HK-2 (cell line): ENCODE data around the gene NFATC1.

Source experiments
- DNase-seq: peaks from one replicate; pipeline ENCODE4 v3.0.0-alpha.2; 2018; ENCODE audit not compliant: unreplicated experiment

Gene NFATC1

GRCh38 chr18:79521416-79522205, 125.9 kb downstream of the NFATC1 start:
- no peak for DNase-seq

- no peak for DNase-seq
These were observed 126.9 kb downstream of the NFATC1 start for GRCh38 chr18:79522451-79523205.

- no peak for DNase-seq
These were observed 127.5 kb downstream of the NFATC1 start for GRCh38 chr18:79523206-79523735.

- no peak for DNase-seq
These were observed 128.0 kb downstream of the NFATC1 start for GRCh38 chr18:79523736-79524180.

- DNase-seq = no peak
These were observed 128.7 kb downstream of the NFATC1 start for GRCh38 chr18:79524181-79525078.

GRCh38 chr18:79525556-79526467, 130.1 kb downstream of the NFATC1 start:
- no peak for DNase-seq

GRCh38 chr18:79526468-79527460, 131.0 kb downstream of the NFATC1 start:
- no peak for DNase-seq

GRCh38 chr18:79527656-79528315, 132.1 kb downstream of the NFATC1 start:
- no peak for DNase-seq

GRCh38 chr18:79528316-79528695, 132.6 kb downstream of the NFATC1 start:
- DNase-seq = no peak

GRCh38 chr18:79528846-79529245, 133.1 kb downstream of the NFATC1 start:
- DNase-seq = peak; percentile 49

GRCh38 chr18:79529296-79529695, 133.6 kb downstream of the NFATC1 start:
- DNase-seq = no peak

GRCh38 chr18:79529991-79530390, 134.3 kb downstream of the NFATC1 start:
- no peak for DNase-seq

- no peak for DNase-seq
These were observed 135.1 kb downstream of the NFATC1 start for GRCh38 chr18:79530821-79531220.

- DNase-seq = no peak
These were observed 135.7 kb downstream of the NFATC1 start for GRCh38 chr18:79531386-79531785.

GRCh38 chr18:79531926-79532312, 136.2 kb downstream of the NFATC1 start:
- no peak for DNase-seq

GRCh38 chr18:79532313-79533007, 136.7 kb downstream of the NFATC1 start:
- DNase-seq = no peak

- DNase-seq = no peak
These were observed 137.4 kb downstream of the NFATC1 start for GRCh38 chr18:79533146-79533545.

- no peak for DNase-seq
These were observed 137.9 kb downstream of the NFATC1 start for GRCh38 chr18:79533591-79533990.
